Esophagus squamous epithelium (tissue), 5 donors: Measurements from ENCODE around the gene CYB5A. TPM values are rescaled to one million over a fixed set of nuclear protein-coding genes. Genes with fewer than 3 reads are reported as not detected.

Source experiments
- DNase-seq: peaks from one replicate; lab custom pipeline; 2025; lab: John Stamatoyannopoulos, UW
- H3K27ac ChIP-seq, 4 donors: fragments of 200-600 bp; sonication (generic); one replicate each; pipeline ENCODE4 v1.5.1; 2016 to 2019; ENCODE audit warnings: mild to moderate bottlenecking in 1 of 4
- H3K27me3 ChIP-seq, 4 donors: fragments of 200-600 bp; sonication (generic); 1 replicate in 3 of 4; 2 replicates in 1 of 4; pipeline versions ENCODE4 v1.5.1 to v1.6.0; 2017 to 2021; ENCODE audit warnings: antibody characterized with exemption in 1 of 4
- H3K36me3 ChIP-seq, 3 donors: fragments of 200-600 bp; sonication (generic); one replicate each; pipeline ENCODE4 v1.5.1; 2016 to 2019
- H3K4me1 ChIP-seq, 3 donors: fragments of 200-600 bp; sonication (generic); one replicate each; pipeline ENCODE4 v1.5.1; 2017 to 2019
- H3K4me3 ChIP-seq, 4 donors: fragments of 200-600 bp; sonication (generic); 1 replicate in 3 of 4; 2 replicates in 1 of 4; pipeline ENCODE4 v1.5.1; 2016 to 2019; ENCODE audit warnings: mild to moderate bottlenecking in 2 of 4, moderate library complexity in 1 of 4
- H3K9me3 ChIP-seq, 3 donors: fragments of 200-600 bp; sonication (generic); one replicate each; pipeline ENCODE4 v1.5.1; 2016 to 2019
- CTCF ChIP-seq, 6 experiments: fragments of 450-650 bp in 4 of 6; fragments of 200-600 bp in 2 of 6; sonication (generic) in 2 of 6; IDR thresholded peaks; one replicate each; pipeline ENCODE4 v1.5.1; 2016 to 2019; ENCODE audit warnings: antibody characterized with exemption in 6 of 6, mild to moderate bottlenecking in 4 of 6, moderate library complexity in 4 of 6
- POLR2A ChIP-seq, 4 donors: fragments of 450-650 bp; IDR thresholded peaks; one replicate each; pipeline ENCODE4 v1.6.1; 2017; ENCODE audit warnings: antibody characterized with exemption in 4 of 4, mild to moderate bottlenecking in 4 of 4, moderate library complexity in 3 of 4
- WGBS, 2 donors: methylation state at CpG; one replicate each; pipeline ENCODE4 v1.1.5; 2018; 5-methylcytosine and 5-hydroxymethylcytosine counted together
- intact Hi-C: fragments of 100-400 bp; cut with DNase I; formaldehyde crosslinking; loops from one replicate; pipeline ENCODE4 v1.15.0; 2022
- total RNA-seq, 4 donors: library from RNA; depleted of rRNA; stranded (reverse); fragments of >200 nt; gene quantifications; one replicate each; pipeline ENCODE4 v1.1.0, GENCODE V29; 2016
- donor health status: DM: yes; HTN: yes; CAD: no.

CYB5A gene
- total RNA-seq, 4 donors from 2014 or later: 75.2 to 115 (median 90.3) TPM

DNA sequence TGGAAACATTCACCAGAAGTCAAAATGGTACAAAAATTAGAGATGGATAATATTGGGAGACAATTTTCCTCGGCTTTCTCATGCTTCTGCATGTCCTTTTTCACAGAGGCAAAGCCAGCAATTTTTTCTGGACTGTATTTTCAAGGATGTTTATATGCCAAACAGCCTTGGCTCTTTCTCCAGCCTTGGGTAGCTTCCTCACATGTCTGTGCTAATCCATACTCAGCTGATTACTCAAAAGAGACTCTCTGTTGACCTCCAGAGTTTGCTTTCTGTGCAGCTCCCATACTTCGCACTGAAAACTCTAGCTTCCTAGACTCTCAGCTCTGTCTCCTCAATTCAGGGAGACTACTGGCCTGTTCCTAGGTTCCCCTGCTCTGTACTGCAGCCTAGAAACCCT is 34.5 kb upstream of the CYB5A start:
- Histone ChIP-seq H3K4me3 (no peak overlapping the region), H3K27me3 (no peaks in the 10 kb centered on the region), H3K9me3 (no peaks in the 10 kb centered on the region), H3K4me1 (no peaks in the 10 kb centered on the region), H3K36me3 (no peaks in the 10 kb centered on the region), H3K27ac (no peak overlapping the region)
- intact Hi-C loops: no loop called here
- DNase-seq: no peak
- 58 to 70% methylated on average over 2 of the region's 2 CpGs for WGBS, 2 donors
- TF ChIP-seq POLR2A (IDR thresholded peaks at IDR 0.05): no peak
- no peak for TF ChIP-seq CTCF (IDR thresholded peaks at IDR 0.05)

DNA sequence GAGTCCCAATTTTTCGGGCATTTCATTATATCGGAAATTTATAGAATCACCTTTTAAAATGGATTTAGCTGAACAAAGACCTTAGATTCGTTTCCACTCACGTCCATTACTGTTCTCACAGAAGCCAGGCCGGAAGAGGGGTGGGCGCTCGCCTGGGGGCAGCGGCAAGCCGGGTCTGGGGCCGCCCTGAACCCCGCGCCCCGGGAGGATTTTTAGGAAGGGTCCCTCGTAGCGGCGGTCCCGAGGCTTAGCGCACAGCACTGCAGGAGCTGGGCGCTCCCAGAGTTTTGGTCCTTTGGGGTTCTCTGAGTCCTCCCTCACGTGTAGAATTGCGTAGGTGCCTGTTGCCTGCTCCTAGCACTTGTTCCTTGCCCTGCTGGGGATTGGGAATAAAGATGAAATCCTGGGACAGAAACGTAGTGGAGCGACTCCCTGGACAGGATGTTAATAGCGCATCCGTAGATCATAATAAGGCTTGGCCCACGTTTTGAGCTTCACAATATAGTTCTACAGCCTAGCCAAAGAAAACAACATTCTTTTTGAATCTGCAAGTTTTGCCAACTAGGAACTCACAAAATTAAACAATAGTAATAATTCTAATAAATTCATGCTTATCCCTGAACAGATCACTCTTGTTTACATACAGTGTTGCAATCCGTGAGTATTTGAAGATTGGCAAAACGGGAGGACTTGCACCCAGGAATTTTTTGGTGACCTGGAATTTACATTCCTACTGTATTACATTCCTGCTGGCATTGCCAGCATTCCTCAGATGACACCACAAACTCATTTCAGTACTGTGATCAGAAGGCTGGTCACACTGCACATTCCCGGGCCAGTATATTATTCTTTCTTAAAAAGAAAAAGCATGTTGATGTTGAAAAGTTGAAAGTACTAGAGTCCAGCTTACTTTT is 24.8 kb upstream of the CYB5A start:
- Histone ChIP-seq H3K4me1 (no peaks in the 10 kb centered on the region), H3K36me3 (no peaks in the 10 kb centered on the region), H3K9me3 (no peaks in the 10 kb centered on the region), H3K27ac (no peak overlapping the region), H3K27me3 (no peaks in the 10 kb centered on the region), H3K4me3 (no peak overlapping the region)
- 61 to 75% methylated on average over 13 to 19 of the region's 29 CpGs for WGBS, 2 donors
- DNase-seq: no peak
- TF ChIP-seq CTCF (IDR thresholded peaks at IDR 0.05) (no peak), POLR2A (IDR thresholded peaks at IDR 0.05) (no peak)
- intact Hi-C loops: no loop called here

DNA sequence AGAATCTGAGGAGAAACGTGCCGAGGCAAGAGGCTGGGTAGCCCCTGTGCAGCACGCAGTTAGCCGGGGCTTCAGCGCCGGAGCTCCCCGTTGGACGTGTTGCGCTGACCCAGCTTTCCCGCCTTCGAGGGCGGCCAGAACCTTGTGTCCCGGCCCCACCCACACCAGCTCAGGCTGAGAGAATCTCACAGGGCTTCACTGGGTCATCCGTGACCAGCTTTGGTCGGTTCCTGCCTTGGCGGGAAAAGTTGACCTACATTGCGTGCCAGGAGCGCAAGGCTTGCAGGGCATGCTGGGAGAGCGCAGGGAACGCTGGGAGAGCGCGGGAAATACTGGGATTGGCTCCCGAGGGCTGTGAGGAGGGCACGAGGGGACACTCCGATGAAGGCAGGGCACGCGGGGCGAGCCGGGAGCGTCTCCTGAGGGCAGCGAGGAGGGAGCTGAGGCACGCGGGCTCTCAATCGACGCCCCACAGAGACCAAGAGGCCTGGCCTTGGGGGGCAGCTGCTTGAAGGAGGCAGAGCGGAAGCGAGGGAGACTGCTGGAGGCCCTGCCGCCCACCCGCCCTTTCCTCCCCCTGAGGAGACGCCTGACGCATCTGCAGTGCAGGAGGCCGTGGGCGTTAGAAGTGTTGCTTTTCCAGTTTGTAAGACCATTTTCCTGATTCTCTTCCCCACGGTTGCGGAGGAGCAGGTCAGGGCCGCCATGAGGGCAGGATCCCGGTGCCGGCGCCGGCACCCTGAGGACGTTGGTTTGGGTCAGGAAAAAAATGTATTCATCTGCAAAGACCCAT is 23.9 kb upstream of the CYB5A start, which contains the start of gene C18orf63:
TSS of gene C18orf63 (plus strand) at position 376 of the 793 bp plus-strand sequence. CDS start 2,027 bp downstream, outside the sequence.
- Histone ChIP-seq H3K4me1 (no peaks in the 10 kb centered on the region), H3K27me3 (no peaks in the 10 kb centered on the region), H3K4me3 (no peak within 1 kb of the TSS), H3K36me3 (no peaks in the 10 kb centered on the region), H3K27ac (no peak within 1 kb of the TSS), H3K9me3 (no peaks in the 10 kb centered on the region)
- DNase-seq: no peak
- TF ChIP-seq POLR2A (IDR thresholded peaks at IDR 0.05) (no peak), CTCF (IDR thresholded peaks at IDR 0.05) (no peak)
- intact Hi-C loops: no loop called here
- 90 to 94% methylated on average over 38 to 43 of the region's 51 CpGs for WGBS, 2 donors

- Histone ChIP-seq H3K4me1 (no peaks in the 10 kb centered on the region), H3K9me3 (no peaks in the 10 kb centered on the region), H3K36me3 (no peaks in the 10 kb centered on the region), H3K27ac (no peak overlapping the region), H3K27me3 (no peaks in the 10 kb centered on the region), H3K4me3 (no peak overlapping the region)
- no peak for TF ChIP-seq POLR2A (IDR thresholded peaks at IDR 0.05)
- TF ChIP-seq CTCF (IDR thresholded peaks at IDR 0.05): no peak
- WGBS, 2 donors: 88 to 93% methylated on average over 21 to 22 of the region's 22 CpGs
- DNase-seq: no peak
- intact Hi-C loops: no loop called here
These were observed 23.1 kb upstream of the CYB5A start for GRCh38 chr18:74314759-74315463.
